HG02870 (cell line): ENCODE measurements around the gene APBA3.
A peak's percentile ranks its signal among the peaks of the same experiment; 100 is the strongest.

Experiments used
- ATAC-seq: cut with Tn5 transposase; IDR thresholded peaks from one replicate; pipeline ENCODE4 v1.9.1; 2021; ENCODE audit warnings: mild to moderate bottlenecking, moderate library complexity; ENCODE audit not compliant: unreplicated experiment

APBA3 gene, protein sequence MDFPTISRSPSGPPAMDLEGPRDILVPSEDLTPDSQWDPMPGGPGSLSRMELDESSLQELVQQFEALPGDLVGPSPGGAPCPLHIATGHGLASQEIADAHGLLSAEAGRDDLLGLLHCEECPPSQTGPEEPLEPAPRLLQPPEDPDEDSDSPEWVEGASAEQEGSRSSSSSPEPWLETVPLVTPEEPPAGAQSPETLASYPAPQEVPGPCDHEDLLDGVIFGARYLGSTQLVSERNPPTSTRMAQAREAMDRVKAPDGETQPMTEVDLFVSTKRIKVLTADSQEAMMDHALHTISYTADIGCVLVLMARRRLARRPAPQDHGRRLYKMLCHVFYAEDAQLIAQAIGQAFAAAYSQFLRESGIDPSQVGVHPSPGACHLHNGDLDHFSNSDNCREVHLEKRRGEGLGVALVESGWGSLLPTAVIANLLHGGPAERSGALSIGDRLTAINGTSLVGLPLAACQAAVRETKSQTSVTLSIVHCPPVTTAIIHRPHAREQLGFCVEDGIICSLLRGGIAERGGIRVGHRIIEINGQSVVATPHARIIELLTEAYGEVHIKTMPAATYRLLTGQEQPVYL

DNA sequence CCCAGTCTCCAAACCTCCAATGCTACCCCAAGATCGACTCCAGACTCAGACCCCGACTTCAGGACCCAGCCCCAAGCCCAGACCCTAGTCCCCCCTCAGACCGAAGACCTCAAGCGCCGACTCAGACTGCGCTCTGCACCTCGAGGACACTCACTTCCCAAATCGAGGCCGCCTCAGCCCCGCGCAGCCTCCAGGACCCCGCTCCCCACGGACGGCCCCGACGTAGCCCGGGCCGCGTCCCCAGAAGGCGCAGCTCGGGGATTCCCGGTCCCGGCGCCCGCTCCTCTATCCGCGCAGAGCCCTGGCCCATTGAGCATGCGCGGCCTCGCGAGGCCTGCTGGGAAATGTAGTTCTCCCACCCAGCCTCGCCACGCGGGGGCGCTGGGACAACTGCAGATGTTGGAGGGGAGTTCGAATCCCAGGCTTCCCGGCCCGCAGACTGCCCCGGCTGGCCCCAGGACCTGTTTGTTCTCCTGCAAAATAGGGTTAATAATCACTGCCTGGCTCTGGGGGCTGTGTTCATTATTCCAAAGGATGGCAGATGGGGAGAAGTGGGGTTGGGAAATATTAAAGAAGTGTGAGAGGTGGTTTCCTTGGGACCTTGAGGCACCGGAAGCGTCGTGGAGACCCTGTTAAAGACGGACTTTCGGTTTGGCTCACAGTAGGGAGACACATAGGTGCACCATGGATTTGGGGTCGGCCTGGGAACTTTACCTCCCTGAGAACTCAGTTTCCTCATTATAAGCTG lies at the start of gene APBA3:
APBA3 (minus strand) TSS at position 311 of the 748 bp plus-strand sequence. CDS start 1,428 bp downstream, outside the sequence.
- peak; percentile 36 for ATAC-seq

DNA sequence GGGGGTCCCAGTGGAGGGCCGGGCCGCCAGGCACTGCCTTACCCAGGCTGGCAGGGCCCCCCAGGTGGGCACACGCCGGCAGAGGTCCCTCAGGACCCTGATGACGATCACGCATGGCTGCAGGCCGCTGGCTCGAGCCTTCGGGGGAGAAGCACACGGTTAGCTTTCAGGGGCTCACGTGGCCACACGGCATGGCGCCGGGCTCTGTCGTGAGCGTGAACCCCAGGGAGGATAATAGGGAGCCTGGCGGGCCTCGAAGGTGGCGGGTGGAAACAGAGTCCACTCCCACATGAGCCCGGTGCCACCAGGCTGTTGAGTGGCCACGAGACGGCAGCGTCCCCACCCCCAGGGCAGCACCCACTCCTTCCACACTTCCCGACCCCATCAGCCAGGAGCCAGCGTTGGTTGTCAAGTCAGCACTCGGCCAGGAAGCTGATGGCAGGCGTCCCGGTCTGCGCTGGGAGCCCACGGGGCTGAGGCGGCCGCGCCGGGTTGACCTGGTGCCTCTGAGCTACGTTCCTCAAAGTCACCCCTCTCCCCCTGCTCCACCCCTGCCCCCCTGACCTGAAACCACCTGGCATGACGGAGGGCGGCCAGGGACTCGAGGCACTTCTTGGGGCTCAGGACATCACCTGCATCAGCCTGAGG lies 49.3 kb upstream of the APBA3 start:
- no peak for ATAC-seq

DNA sequence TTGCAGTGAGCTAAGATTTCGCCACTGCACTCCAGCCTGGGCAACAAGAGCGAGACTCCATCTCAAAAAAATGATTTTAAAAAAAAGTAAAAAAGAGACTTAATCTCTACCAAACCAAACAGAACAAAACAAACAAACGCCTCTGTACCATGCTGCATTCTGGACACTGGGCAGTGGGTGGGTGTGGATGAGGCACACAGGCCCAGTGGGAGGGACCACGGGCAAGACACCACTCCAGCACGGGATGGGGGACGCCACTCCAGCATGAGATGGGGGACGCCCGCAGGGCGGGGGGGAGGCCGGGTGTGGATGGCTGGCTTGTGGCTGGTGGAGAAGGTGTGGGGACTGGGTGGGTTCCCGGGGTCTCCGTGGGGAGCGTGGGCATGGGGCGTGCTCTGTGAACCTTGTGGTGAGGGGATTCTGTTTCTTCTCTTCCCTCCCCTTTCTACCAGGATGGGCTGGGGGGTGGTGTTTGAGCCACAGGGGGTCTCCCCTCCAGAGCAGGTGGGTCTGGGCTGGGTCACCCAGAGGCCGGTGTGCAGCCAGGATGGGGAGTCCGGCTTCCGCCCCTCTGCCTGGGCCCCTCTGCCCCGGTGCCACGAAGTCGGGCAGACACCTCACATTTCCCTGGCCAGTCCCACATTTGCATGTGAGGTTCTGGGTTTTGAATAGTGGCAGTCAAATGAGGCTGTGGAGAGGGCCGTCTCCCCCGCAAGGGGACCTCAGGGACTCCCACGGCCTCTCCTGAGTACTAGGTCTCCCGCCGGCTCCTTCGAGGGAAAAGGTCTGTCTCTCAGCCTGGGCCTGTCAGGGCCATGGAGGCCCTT lies 48.6 kb upstream of the APBA3 start:
- ATAC-seq, result no peak

DNA sequence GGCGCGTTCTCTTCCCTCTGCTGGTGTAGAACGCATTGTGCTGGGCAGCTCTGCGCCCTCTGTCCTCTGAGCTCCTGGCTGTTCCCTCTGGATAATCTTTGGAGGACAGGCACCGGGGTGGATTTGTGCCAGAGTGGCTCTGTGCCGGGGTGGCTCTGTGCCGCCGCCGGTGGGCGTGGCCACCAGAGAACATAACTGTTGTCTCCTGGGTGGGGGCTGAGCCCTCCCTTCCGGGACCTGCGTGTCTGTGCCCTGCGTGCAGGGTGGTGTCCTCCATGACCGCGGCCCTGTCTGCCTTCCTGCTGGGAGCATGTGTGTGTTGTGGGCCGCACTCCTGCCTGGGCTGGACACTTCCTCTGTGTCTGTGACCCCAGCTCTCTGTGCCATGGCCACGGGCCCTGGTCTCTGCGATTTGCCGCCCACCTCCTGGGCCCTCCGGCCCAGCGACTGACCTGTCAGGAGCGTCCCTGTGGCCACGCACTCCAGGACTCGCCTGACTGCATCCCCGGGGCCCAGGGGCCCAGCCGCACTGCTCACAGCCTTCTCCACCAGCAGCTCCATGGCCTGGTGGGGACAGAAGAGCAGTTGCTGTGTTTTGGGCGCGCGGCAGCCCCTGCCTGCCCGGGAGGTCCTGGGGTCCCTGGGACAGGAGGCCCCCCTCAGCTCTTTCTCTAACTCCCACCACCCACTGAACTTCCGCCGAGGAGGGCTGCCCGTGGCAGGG lies 47.1 kb upstream of the APBA3 start:
- ATAC-seq, result no peak

DNA sequence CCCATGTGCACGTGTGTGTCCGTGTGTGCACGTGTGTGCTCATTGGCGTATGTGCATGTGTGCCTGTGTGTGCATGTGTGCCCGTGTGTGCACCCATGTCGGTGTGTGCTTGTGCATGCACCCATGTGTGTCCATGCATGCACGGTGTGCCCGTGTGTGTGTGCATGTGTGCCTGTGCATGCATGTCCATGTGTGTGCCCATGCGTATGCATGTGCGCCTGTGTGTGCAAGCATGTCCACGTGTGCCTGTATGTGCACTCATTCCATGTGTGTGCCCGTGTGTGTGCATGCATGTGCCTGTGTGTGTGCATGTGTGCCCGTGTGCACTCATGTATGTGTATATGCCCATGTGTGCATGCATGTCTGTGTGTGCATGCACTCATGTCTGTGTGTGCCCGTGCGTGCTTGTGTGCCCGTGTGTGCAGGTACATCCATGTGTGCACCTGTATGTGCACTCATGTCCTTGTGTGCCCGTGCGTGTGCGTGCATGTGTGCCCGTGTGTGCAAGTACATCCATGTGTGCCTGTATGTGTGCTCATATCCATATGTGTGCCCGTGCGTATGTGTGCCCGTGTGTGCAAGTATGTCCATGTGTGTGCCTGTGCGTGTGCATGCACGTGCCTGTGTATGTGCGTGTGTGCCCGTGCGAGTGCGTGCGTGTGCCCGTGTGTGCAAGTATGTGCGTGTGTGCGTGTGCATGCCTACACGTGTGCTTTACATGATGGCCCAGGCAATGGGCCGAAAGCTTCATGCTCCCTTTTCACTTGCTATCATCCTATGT lies 46.3 kb upstream of the APBA3 start:
- no peak for ATAC-seq

DNA sequence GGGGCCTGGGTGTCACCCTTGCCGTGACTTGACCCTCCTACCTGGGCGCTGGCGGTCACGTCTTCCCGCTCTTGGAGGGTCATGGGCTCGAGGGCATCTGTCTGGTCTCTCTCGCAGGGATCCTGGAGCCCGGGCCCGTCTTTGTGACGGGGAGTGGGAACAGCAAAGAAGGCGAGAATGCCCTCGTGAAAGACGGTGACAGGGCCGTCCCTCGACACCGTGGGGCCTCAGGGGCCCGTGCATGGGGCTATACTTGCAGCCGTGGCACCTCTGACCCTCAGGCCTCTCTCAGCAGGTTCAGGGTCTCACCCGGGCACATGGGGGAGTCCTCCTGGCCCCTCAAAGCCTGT lies 45.6 kb upstream of the APBA3 start:
- no peak for ATAC-seq

DNA sequence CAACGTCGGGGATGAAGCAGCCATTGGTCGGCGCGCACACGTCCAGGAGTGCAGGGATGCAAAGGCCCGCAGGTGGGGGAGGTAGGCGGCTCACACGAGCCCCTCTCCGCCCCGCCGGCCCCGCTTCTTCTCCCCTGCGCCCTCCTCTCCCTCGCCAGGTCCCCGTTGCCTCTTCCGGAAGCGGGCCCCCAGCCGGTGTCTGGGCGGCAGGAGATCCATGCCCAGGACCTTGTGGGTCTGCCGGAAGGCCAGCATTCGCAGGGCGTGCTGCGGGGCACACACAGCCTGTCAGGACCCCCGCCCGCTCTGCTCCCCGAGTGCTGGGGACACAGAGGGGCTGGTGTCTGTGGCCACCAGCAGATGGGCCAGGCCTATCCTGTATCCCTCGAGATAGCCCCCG lies 44.4 kb upstream of the APBA3 start:
- no peak for ATAC-seq

DNA sequence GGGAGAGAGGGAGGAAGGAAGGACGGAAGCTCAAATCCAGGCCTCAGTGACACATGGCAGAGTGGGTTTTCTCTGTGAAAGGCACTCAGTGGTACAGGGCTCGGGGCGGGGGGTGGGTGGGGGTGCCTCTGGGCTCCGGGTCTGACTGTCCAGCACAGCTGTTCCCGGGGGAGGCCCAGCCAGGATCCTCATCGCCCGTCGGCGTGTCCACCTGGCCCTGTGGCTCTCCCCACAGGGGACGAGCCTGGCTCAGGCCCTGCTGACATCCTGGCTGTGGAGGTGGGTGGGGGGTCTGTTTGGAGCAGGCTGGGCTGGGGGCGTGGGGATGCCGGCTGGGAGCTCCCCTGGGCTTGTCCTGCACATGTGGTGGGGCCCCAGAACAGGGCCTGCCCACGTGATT lies 42.9 kb upstream of the APBA3 start:
- no peak for ATAC-seq

DNA sequence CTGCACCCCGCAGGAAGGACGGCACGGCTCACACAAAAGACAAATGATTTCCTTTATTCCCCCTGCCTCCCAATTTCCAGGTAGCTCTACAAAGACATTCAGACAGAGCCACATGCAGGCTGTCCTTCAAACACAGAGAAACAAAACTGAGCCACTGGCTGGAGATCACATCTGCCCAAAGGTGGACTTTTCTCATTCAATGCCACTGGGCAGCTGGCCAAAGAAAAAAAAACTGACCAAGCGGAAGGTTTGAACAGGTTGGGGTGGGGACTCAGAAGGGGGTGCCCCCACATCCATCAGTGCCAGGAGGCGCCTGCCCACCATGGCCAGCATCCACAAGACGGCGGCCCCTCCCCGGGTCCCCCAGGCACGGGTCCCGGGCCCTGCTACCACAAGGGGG lies 42.5 kb upstream of the APBA3 start:
- ATAC-seq, result no peak

DNA sequence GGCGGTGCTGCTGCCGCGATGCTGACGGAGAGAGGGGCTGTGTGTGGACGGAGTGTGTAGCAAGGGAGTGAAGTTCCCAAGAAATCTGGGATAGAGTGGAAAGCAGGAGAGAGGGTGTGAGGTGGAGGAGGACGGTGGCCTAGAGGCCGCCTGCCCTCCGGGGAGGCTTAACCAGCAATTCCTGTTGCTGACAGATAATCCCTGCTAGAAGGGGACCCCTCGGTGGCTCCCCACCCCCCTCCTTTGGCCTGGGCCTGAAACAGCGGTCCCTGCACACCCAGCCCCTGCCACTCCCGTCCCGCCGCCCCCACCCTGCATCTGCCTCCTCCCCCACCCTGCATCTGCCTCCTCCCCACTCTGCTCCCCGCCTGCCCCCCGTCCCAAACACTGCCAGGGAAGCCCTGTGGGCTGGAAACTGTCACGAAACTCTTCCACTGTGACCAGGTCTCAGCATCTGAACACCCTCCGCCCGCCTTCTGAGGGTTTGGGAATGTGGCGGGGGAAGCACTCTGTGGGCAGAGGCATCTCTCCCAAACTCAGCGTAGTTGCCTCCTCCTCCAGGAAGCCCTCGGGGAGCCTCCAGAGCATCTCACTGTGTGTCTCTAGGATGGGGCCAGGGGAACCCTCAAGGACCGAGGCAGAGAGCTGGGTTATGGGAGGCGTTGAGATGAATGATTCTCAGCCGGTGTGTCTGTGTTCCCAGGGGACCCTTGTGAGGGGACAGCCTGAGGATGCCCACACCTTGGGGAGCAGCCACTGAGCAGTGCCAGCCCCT lies 41.8 kb upstream of the APBA3 start:
- ATAC-seq, result no peak

DNA sequence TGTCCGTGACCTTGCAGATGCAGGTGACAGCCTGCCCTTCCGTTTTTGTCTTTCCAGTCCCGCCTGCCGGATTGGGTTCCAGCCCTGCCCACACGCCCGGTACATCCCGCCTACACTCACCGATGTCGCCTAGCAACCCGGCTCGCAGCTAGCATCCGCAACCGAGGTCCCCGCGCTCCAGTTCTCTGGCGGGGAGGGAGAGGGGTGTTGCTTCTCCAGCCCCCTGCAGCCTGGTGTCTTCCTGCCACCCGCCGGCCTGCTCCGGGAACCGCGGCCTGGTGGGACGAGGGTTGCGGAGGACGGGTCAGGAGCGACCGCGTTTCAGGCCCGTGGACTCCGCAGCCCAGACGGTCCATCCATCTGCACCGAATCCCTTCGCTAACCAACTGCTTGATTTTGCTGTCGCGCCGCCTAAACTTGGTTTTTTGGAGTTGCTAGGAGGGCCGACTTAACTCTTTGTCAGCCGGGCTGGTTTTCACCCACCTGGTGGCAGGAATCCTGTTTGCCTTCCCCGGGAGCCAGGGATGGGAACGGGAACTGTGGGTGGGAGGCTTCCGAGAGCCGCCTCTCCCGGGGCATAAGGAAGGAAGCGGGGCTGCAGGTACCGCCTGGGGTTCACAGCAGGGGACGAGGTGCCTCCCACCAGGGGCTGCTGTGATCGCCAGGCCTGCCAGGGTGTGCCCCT lies 40.1 kb upstream of the APBA3 start:
- ATAC-seq, result no peak

DNA sequence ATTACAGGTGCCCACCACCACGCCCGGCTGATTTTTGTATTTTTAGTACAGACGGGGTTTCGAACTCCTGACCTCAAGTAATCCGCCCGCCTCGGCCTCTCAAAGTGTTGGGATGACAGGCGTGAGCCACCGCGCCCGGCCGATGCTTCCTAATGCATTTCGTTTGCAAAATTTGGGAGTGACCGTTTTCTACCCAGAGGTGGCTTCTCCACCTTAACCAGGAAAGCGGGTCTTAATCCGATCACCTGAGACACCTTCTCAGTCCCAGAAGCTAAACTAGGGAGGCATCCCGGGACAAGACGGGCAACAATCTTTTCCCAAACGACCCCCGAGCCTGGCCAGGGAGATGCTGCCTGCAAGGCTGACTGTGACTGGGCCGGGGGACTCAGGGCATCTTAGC lies 39.5 kb upstream of the APBA3 start:
- no peak for ATAC-seq

DNA sequence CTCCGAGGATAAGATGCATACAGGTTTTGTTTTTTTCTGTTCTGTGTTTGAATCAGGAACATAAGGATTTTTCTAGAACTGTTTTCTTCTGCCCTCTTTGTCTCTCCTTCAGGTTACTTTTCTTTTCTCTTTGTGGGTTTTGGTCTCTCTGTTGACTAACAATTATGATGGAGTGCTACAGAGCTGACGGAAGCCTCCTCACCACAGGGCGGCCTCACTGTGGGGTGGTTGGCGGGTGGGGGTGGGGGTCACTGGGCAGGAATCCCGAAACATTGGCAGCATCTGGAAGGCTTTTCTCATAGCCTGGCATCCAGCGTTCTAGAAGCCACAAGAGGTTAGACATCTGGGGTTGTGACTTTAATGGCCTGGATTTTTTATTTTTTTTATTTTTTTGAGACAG lies 36.6 kb upstream of the APBA3 start:
- ATAC-seq, result no peak

DNA sequence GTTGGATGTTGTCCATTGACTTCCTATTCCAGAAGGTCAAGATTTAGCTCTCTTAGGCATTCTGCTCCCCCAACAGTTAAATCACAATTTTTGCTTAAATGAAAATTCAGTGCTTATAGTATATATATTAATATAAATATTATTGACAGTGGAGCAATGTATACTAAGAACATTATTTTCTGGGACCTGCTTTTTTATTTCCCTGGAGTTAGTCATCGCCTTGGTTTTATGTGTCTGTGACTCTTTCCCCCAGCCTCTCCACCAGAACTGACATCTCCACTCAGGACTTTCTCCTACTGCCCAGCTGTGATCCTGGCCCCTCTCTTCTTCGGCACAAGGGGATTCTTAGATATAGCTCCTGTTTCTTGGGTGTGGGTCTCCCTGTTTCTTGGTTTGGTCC lies 34.9 kb upstream of the APBA3 start:
- ATAC-seq, result no peak

DNA sequence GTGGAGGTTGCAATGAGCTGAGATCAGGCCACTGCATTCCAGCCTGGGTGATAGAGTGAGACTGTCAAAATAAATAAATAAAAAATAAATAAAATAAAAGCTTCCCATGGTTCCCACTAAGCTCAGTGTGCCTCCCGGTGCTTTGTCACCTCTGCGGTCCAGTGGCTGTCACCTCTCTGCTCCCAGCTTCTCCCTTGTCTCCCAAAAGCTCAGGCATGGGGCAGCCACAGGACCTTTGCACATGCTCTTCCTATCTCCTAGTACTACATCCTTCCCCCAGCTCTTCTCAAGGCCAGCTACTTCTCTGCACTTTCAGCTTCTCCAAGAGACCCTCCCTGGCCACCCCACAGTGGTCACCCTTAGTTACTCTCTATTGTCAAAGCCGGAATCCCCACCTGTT lies 32.3 kb upstream of the APBA3 start:
- ATAC-seq, result no peak

DNA sequence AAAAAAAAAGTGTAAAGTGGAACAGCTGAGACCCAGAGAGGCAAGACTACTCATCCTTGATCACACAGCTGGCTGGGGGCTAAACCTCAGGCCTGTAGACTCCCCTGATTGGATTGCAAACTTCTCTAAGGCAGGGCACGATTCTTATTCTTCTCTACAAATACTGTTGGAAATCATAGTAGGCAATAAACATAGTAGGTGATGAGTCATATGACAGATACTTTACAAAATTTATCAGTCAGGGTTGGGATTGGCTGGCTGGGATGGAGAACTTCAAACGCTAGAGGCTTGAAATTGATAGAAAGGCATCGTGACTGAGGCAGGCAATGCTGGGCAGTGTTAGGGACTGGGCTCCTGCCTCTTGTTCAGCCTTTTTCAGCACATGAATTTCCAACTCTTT lies 30.6 kb upstream of the APBA3 start:
- ATAC-seq, result no peak

DNA sequence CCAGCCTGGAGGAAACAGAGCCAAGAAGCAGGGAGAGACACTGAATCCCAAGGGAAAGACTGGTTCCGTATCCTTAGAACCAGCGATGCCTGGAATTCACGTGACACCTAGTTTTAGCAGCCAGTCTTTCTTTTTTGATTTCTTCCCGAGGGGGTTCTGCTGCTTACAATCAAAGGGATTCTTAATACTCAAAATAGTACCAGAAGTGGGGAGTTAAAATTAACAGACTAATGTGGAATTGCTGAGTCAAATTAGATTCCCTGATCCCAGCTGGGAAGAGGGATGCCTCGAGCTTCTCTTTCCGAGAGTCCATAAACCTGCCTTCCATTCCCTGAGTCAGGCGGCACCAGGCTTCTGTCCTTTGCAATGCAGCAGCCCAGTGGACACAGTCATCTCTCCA lies 29.4 kb upstream of the APBA3 start:
- no peak for ATAC-seq

DNA sequence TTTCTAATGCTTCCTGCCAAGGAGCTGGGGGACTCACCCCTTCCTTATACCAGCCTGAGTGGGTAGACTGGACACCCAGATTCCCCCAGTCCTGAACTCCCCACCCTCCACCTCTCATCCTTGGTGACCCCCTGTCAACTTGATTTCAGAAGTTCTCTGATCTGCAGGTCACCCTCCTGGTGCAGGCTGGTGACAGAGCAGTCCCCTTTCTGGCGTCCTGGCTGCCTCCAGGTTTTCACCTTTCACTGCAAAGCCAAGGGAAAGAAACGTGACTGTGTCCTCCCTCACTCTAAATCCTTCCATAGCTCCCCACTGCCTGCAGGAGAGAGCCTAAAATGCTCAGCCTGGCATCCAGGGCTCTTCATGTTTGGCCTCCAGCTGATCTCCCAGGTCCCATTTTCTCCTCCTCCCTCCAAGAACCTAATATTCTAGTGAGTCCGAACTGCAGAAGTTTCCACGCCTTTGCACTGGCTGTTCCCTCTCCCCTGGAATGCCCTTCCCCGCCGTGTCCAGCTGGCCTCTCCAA lies 28.8 kb upstream of the APBA3 start:
- no peak for ATAC-seq
